PFSK-1 (cell line): ENCODE results near the gene FIG4.

Experiments used
- POLR2AphosphoS5 ChIP-seq: IDR thresholded peaks from 2 replicates; pipeline ENCODE4 v1.6.1; 2012; ENCODE audit warnings: low read depth, mild to moderate bottlenecking, control low read depth, low read length, moderate library complexity
- SIN3A ChIP-seq: IDR thresholded peaks from 2 replicates; pipeline ENCODE4 v1.6.1; 2012; ENCODE audit warnings: mild to moderate bottlenecking, low read length, moderate library complexity, borderline replicate concordance; ENCODE audit not compliant: insufficient read depth
- TAF1 ChIP-seq: IDR thresholded peaks from 2 replicates; pipeline ENCODE4 v1.6.1; 2012; ENCODE audit warnings: low read length, control low read depth, borderline replicate concordance; ENCODE audit not compliant: insufficient read depth

- TF ChIP-seq POLR2AphosphoS5 (no peak), SIN3A (no peak), TAF1 (no peak)
Observed at GRCh38 chr6:109870089-109870410, 179.0 kb downstream of the FIG4 start.
